KMS-11 (cell line): Measurements from ENCODE around the gene QSER1.

ENCODE experiments used
- H2AFZ ChIP-seq: fragments of 200-600 bp; sonication (generic); 2 replicates; pipeline ENCODE4 v1.6.1; 2016; ENCODE audit warnings: antibody characterized with exemption, mixed run types, low read depth
- H3K27ac ChIP-seq: fragments of 200-600 bp; sonication (generic); 2 replicates; pipeline ENCODE4 v1.6.1; 2016; ENCODE audit warnings: mild to moderate bottlenecking, mixed run types
- H3K27me3 ChIP-seq: fragments of 200-600 bp; sonication (generic); 2 replicates; pipeline ENCODE4 v1.6.1; 2017; ENCODE audit warnings: mild to moderate bottlenecking, low read depth, mixed run types, moderate library complexity; ENCODE audit not compliant: insufficient read depth
- H3K36me3 ChIP-seq: fragments of 200-600 bp; sonication (generic); 2 replicates; pipeline ENCODE4 v1.6.1; 2017; ENCODE audit warnings: mild to moderate bottlenecking, mixed run types; ENCODE audit not compliant: insufficient read depth
- H3K4me1 ChIP-seq: fragments of 200-600 bp; sonication (generic); 2 replicates; pipeline ENCODE4 v1.6.1; 2016; ENCODE audit warnings: mild to moderate bottlenecking, low read depth, mixed run types; ENCODE audit not compliant: poor library complexity, severe bottlenecking
- H3K4me2 ChIP-seq: fragments of 200-600 bp; sonication (generic); 2 replicates; pipeline ENCODE4 v1.7.0; 2016; ENCODE audit warnings: mild to moderate bottlenecking, mixed run types
- H3K4me3 ChIP-seq: fragments of 200-600 bp; sonication (generic); IDR thresholded peaks from 2 replicates; pipeline ENCODE4 v1.6.1; 2017; ENCODE audit warnings: low read depth, low read length, mixed read lengths; ENCODE audit not compliant: insufficient read depth
- H3K79me2 ChIP-seq: fragments of 200-600 bp; sonication (generic); 2 replicates; pipeline ENCODE4 v1.6.1; 2016; ENCODE audit warnings: low read depth, mixed run types; ENCODE audit not compliant: insufficient read depth
- H3K9ac ChIP-seq: fragments of 200-600 bp; sonication (generic); 2 replicates; pipeline ENCODE4 v1.6.1; 2016; ENCODE audit warnings: mild to moderate bottlenecking, mixed run types
- H4K20me1 ChIP-seq: fragments of 200-600 bp; sonication (generic); 2 replicates; pipeline ENCODE4 v1.6.1; 2016; ENCODE audit warnings: mild to moderate bottlenecking, mixed run types; ENCODE audit not compliant: insufficient read depth
- CTCF ChIP-seq: fragments of 200-600 bp; sonication (generic); conservative IDR thresholded peaks from 2 replicates; pipeline ENCODE4 v1.6.1; 2017; ENCODE audit warnings: low read depth, mild to moderate bottlenecking, antibody characterized with exemption, low read length, moderate library complexity, mixed read lengths

The QSER1 gene

GRCh38 chr11:32939046-32939445, 46.4 kb downstream of the QSER1 start:
- no peaks in the 10 kb centered on the region for H3K79me2 ChIP-seq
- H3K27ac ChIP-seq, result no peak overlapping the region
- H2AFZ ChIP-seq, result no peak overlapping the region
- no peak overlapping the region for H3K4me3 ChIP-seq
- H3K27me3 ChIP-seq, result no peaks in the 10 kb centered on the region
- H3K4me2 ChIP-seq, result no peak overlapping the region
- no peak overlapping the region for H3K9ac ChIP-seq
- H4K20me1 ChIP-seq, result no peaks in the 10 kb centered on the region
- no peak for TF ChIP-seq CTCF
- H3K4me1 ChIP-seq, result peaks cover 27% of the 10 kb centered on the region
- H3K36me3 ChIP-seq, result no peaks in the 10 kb centered on the region; the same call in 1 of the 2 replicates

DNA sequence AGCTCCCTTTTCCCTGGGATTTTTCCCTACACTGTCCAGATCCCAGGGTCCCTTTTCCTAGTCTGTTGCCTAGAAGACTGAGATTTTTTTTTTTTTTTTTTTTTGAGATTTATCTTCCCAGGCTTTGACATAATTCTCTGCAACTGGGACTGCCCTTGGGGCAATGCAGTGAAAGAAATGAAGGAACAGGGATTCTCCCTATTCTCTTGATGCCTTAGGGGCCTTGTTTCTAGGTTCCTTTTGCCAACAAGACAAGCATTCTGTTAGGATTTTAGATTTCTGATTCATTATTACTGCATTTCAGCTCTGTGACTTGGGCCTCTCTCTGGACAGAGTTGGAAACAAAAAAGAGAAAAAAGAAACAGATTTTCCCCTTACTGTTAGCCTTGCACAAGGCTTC, 47.3 kb downstream of the QSER1 start:
- Histone ChIP-seq H3K79me2 (no peaks in the 10 kb centered on the region), H3K27ac (no peak overlapping the region), H3K9ac (no peak overlapping the region), H2AFZ (no peak overlapping the region), H3K4me3 (no peak overlapping the region), H3K36me3 (no peaks in the 10 kb centered on the region; the same call in 1 of the 2 replicates), H3K4me2 (no peak overlapping the region), H3K4me1 (peaks cover 27% of the 10 kb centered on the region), H3K27me3 (no peaks in the 10 kb centered on the region), H4K20me1 (no peaks in the 10 kb centered on the region)
- no peak for TF ChIP-seq CTCF

- Histone ChIP-seq H3K9ac (no peak overlapping the region), H3K4me2 (no peak overlapping the region; the same call in 1 of the 2 replicates), H3K27me3 (no peaks in the 10 kb centered on the region), H3K79me2 (no peaks in the 10 kb centered on the region), H3K4me1 (peaks cover 27% of the 10 kb centered on the region), H3K27ac (no peak overlapping the region), H3K36me3 (no peaks in the 10 kb centered on the region), H3K4me3 (no peak overlapping the region), H4K20me1 (no peaks in the 10 kb centered on the region), H2AFZ (no peak overlapping the region)
- TF ChIP-seq CTCF, result no peak
Measured at GRCh38 chr11:32940865-32941264, 48.3 kb downstream of the QSER1 start.

DNA sequence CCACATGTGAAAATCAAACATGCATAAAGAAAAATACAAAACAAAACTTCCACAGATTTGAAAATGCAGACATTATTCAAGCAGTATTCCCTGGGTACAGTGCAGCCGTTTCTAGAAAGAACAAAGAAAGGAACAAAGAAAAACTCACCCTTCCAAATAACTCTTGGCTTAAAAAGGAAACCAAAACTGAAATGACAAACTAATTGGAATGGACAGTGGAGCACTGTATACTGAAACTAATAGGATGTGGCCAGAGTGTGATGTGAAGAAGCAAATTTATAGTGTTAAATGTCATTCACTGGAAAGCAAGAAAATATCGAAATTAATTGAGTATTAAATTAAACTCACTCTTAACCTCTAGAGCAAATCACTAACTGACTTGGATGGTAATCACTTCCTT, 55.4 kb downstream of the QSER1 start:
- H3K36me3 ChIP-seq, result no peaks in the 10 kb centered on the region
- H3K4me1 ChIP-seq, result peaks cover 9% of the 10 kb centered on the region
- H2AFZ ChIP-seq, result no peak overlapping the region
- no peak for TF ChIP-seq CTCF
- no peak overlapping the region for H3K4me3 ChIP-seq
- H3K27me3 ChIP-seq, result no peaks in the 10 kb centered on the region
- H3K79me2 ChIP-seq, result no peaks in the 10 kb centered on the region
- H3K4me2 ChIP-seq, result no peak overlapping the region
- no peak overlapping the region for H3K27ac ChIP-seq
- H4K20me1 ChIP-seq, result no peaks in the 10 kb centered on the region
- H3K9ac ChIP-seq, result no peak overlapping the region

DNA sequence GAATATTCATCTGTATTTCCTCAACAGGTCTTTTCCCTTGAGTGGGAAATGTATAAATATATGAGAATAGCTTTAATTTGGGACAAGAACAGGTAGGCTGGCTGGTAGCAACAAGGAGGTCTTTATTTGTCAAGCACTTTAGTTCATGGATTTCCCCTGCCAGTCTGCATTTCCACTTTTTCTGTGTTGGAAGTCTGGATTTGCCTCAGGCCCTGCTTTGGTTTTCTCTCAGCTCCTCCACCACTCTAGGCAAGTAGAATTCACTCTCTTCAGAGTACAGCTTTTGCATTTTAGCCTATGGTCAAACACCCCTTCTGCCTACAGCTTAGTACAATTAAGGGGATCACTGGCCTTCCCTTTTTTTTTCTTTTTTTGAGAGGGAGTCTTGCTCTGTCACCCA, 57.1 kb downstream of the QSER1 start:
- Histone ChIP-seq H3K27ac (no peak overlapping the region), H3K4me2 (no peak overlapping the region), H3K27me3 (no peaks in the 10 kb centered on the region), H4K20me1 (no peaks in the 10 kb centered on the region), H3K79me2 (no peaks in the 10 kb centered on the region), H3K9ac (no peak overlapping the region), H2AFZ (no peak overlapping the region), H3K4me1 (peaks cover 9% of the 10 kb centered on the region), H3K4me3 (no peak overlapping the region), H3K36me3 (no peaks in the 10 kb centered on the region)
- no peak for TF ChIP-seq CTCF
